Hypothalamus (tissue), 51 donors: ENCODE results near the gene YOD1.

Experiments used
- DNase-seq, 51 donors: peaks; one replicate each; lab custom pipeline; 2025; lab: John Stamatoyannopoulos, UW

YOD1 gene

GRCh38 chr1:207073906-207074820 is 23.2 kb upstream of the YOD1 start:
- no peak for DNase-seq

- DNase-seq, result no peak
Measured at GRCh38 chr1:207072233-207072632, 21.2 kb upstream of the YOD1 start.

GRCh38 chr1:207071426-207071825 is 20.4 kb upstream of the YOD1 start:
- DNase-seq, result no peak

- DNase-seq, result no peak
Measured at GRCh38 chr1:207070811-207071210, 19.8 kb upstream of the YOD1 start.

- DNase-seq, result peak in 9 of 51 donors; percentile 7 to 53 (median 22)
Measured at GRCh38 chr1:207069858-207070506, 19.0 kb upstream of the YOD1 start.

GRCh38 chr1:207069061-207069460 is 18.1 kb upstream of the YOD1 start:
- DNase-seq, result no peak

GRCh38 chr1:207067665-207068064 is 16.7 kb upstream of the YOD1 start:
- no peak for DNase-seq

GRCh38 chr1:207067185-207067584 is 16.2 kb upstream of the YOD1 start:
- DNase-seq, result no peak

GRCh38 chr1:207064561-207064960 is 13.6 kb upstream of the YOD1 start:
- peak in 16 of 51 donors; percentile 5 to 51 (median 15) for DNase-seq

GRCh38 chr1:207063014-207063413 is 12.0 kb upstream of the YOD1 start:
- no peak for DNase-seq

GRCh38 chr1:207062058-207062457 is 11.1 kb upstream of the YOD1 start:
- no peak for DNase-seq

GRCh38 chr1:207060596-207060995 is 9.6 kb upstream of the YOD1 start:
- no peak for DNase-seq

GRCh38 chr1:207059881-207060280 is 8.9 kb upstream of the YOD1 start:
- no peak for DNase-seq

GRCh38 chr1:207058878-207059867 is 8.2 kb upstream of the YOD1 start:
- no peak for DNase-seq

- DNase-seq, result no peak
Measured at GRCh38 chr1:207058252-207058651, 7.2 kb upstream of the YOD1 start.

- no peak for DNase-seq
Measured at GRCh38 chr1:207056673-207057072, 5.7 kb upstream of the YOD1 start.

- DNase-seq, result no peak
Measured at GRCh38 chr1:207055386-207056001, 4.5 kb upstream of the YOD1 start.

- DNase-seq, result peak in 1 of 51 donors; percentile 34
Measured at GRCh38 chr1:207054491-207054890, 3.5 kb upstream of the YOD1 start.

- peak; percentile 55 to 99 (median 95) for DNase-seq
Measured at GRCh38 chr1:207052911-207053769, 2.1 kb upstream of the YOD1 start, which contains the start of gene PFKFB2. Gene PFKFB2 (plus strand): TSS chr1:207053275. CDS start chr1:207054718, 1,443 bp downstream.
